Left ventricle myocardium inferior (tissue), 1 donor: Measurements from ENCODE around the gene SLC22A23. TPM values are rescaled to one million over a fixed set of nuclear protein-coding genes. Genes with fewer than 3 reads are reported as not detected.

Experiments
- DNase-seq: peaks from one replicate; pipeline ENCODE4 v3.0.0-alpha.2; 2020
- H3K27ac ChIP-seq: fragments of 200-600 bp; replicated peaks from 2 replicates; pipeline ENCODE4 v1.8.0; 2021
- H3K27me3 ChIP-seq: fragments of 200-600 bp; 2 replicates; pipeline ENCODE4 v1.8.0; 2021; ENCODE audit warnings: low read depth
- H3K36me3 ChIP-seq: fragments of 200-600 bp; 2 replicates; pipeline ENCODE4 v1.8.0; 2021
- H3K4me1 ChIP-seq: fragments of 200-600 bp; 2 replicates; pipeline ENCODE4 v1.8.0; 2021
- H3K4me3 ChIP-seq: fragments of 200-600 bp; 2 replicates; pipeline ENCODE4 v1.8.0; 2021; ENCODE audit warnings: mild to moderate bottlenecking, moderate library complexity
- H3K9me3 ChIP-seq: fragments of 200-600 bp; replicated peaks from 2 replicates; pipeline ENCODE4 v1.8.0; 2021
- intact Hi-C: fragments of 100-400 bp; cut with micrococcal nuclease; formaldehyde crosslinking; loops from one replicate; pipeline ENCODE4 v1.11.0; 2022
- total RNA-seq: library from RNA; stranded (reverse); fragmentation: NEBNext Ultra II Directional; extraction: Animal tissue kit (Norgen Biotek cat#: 25700); gene quantifications from one replicate; pipeline ENCODE4 v1.2.1, GENCODE V29; 2021
- TF ChIP-seq, protein P1 (sequence below): fragments of 200-600 bp; IDR thresholded peaks from 2 replicates; pipeline ENCODE4 v1.8.0; 2021; ENCODE audit warnings: antibody characterized with exemption, mild to moderate bottlenecking, borderline replicate concordance
- donor health status: DM: no; HTN: yes; CAD: no; lungs with severe emphysema.

SLC22A23 gene
- total RNA-seq, 1 donor from 2014 or later = 7.0 TPM

DNA sequence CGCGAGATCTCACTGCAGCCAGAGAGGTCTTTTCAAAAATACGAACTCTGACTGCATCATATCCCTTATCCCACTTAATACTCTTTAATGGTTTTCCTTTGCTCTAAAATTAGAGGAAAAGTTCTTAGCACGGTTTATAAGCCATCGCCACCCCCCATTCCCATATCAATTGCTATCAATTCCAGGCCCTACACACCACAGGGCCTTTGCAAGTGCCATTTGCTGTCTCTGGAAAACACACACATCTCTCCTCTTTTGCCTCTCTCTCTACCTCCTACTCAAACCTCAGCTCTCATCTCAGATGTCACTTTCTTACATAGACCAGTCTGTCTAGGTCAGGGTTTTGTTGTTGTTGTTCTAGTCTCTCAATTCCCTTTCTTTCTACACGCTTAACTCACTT lies 9.8 kb downstream of the SLC22A23 start:
- Histone ChIP-seq H3K36me3 (no peaks in the 10 kb centered on the region), H3K4me1 (no peaks in the 10 kb centered on the region), H3K4me3 (no peak overlapping the region), H3K27ac (no peak overlapping the region), H3K27me3 (peaks cover 1% of the 10 kb centered on the region), H3K9me3 (no peaks in the 10 kb centered on the region)
- DNase-seq = no peak
- TF ChIP-seq, protein P1, sequence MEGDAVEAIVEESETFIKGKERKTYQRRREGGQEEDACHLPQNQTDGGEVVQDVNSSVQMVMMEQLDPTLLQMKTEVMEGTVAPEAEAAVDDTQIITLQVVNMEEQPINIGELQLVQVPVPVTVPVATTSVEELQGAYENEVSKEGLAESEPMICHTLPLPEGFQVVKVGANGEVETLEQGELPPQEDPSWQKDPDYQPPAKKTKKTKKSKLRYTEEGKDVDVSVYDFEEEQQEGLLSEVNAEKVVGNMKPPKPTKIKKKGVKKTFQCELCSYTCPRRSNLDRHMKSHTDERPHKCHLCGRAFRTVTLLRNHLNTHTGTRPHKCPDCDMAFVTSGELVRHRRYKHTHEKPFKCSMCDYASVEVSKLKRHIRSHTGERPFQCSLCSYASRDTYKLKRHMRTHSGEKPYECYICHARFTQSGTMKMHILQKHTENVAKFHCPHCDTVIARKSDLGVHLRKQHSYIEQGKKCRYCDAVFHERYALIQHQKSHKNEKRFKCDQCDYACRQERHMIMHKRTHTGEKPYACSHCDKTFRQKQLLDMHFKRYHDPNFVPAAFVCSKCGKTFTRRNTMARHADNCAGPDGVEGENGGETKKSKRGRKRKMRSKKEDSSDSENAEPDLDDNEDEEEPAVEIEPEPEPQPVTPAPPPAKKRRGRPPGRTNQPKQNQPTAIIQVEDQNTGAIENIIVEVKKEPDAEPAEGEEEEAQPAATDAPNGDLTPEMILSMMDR = no peak
- intact Hi-C loops = no loop called here

DNA sequence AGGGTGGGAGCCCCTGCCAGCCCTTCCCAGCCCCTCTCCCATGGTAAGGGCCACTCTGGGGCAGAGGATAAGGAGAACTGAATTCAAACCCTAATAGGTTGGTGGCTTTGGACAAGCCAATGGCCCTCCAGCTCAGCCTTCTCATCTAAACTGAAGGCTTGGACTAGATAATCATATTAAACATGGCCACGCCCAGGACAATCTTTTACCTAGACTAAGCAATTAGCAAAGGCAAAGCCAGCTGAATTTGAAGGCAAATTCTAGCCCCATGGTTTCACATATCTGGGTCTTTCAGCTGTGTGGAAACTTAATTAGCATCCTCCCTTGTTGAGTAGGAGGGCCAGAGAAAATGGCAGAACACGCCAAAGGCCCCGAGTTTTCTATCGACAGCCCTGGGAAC lies 10.7 kb downstream of the SLC22A23 start:
- H3K27ac ChIP-seq = no peak overlapping the region
- no peak for DNase-seq
- no peaks in the 10 kb centered on the region for H3K36me3 ChIP-seq
- no peak overlapping the region for H3K4me3 ChIP-seq
- H3K9me3 ChIP-seq = no peaks in the 10 kb centered on the region
- H3K27me3 ChIP-seq = no peaks in the 10 kb centered on the region
- TF ChIP-seq, protein P1 = no peak
- intact Hi-C loops = no loop called here
- H3K4me1 ChIP-seq = no peaks in the 10 kb centered on the region

DNA sequence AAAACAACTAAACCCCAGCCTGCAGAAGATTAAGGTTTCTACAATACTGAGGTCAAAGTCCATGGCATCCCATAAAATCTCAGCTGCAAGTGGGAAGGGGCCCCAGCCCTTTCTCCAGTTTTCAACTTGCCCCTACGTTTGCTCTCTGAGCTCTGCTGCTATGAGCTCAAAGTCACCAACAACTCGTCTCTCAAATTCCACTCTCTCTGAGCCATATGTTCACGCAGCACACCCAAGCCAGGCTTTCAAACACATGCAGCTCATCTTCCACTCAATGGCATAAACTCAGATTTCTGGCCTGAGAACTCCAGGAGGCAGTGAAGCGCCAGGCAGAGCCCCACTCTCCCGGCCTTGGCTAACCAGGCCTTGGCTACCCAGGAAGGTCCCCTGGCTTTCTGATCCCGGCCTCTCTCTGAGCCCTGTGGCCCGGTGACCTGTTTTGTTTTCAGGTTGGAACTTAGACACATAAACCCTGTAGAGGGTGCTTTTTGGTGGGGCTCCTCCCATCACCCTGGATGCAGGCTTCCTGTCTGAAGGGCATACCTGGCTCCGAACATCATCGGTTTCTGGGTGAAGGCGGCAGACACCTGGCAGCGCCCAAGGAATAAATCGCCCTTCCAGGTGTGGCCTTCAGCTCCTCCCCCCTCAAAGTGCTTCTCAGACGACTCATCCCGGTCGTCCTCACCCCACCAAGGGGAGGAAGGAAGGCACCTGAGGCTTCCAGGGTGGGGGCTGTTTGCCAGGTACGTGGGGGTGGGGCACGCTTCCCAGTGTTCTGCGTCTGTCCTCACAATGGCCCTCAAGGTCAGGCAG lies 12.4 kb downstream of the SLC22A23 start:
- intact Hi-C loops = no loop called here
- no peaks in the 10 kb centered on the region for H3K9me3 ChIP-seq
- H3K4me3 ChIP-seq = no peak overlapping the region
- H3K36me3 ChIP-seq = no peaks in the 10 kb centered on the region
- TF ChIP-seq, protein P1 = no peak
- H3K27me3 ChIP-seq = no peaks in the 10 kb centered on the region
- H3K4me1 ChIP-seq = peaks cover 3% of the 10 kb centered on the region
- H3K27ac ChIP-seq = no peak overlapping the region
- no peak for DNase-seq

DNA sequence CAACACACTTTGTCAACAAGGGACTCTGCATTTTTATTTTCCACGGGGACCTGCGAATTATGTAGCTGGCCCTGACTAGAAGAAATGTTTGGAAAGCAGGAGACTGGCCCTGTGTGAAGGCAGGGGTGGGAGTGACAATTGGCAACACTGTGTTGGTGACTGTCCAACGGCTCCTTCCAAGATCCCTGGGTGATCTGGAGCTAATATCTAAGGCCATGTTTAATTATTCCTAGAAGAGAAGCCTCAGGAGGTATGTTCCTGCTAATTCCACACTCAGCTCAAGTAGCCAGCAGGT lies 13.7 kb downstream of the SLC22A23 start:
- H3K4me1 ChIP-seq = peaks cover 7% of the 10 kb centered on the region
- TF ChIP-seq, protein P1 = no peak
- intact Hi-C loops = no loop called here
- H3K27ac ChIP-seq = no peak overlapping the region
- no peaks in the 10 kb centered on the region for H3K9me3 ChIP-seq
- DNase-seq = no peak
- H3K36me3 ChIP-seq = no peaks in the 10 kb centered on the region
- H3K27me3 ChIP-seq = no peaks in the 10 kb centered on the region
- no peak overlapping the region for H3K4me3 ChIP-seq

DNA sequence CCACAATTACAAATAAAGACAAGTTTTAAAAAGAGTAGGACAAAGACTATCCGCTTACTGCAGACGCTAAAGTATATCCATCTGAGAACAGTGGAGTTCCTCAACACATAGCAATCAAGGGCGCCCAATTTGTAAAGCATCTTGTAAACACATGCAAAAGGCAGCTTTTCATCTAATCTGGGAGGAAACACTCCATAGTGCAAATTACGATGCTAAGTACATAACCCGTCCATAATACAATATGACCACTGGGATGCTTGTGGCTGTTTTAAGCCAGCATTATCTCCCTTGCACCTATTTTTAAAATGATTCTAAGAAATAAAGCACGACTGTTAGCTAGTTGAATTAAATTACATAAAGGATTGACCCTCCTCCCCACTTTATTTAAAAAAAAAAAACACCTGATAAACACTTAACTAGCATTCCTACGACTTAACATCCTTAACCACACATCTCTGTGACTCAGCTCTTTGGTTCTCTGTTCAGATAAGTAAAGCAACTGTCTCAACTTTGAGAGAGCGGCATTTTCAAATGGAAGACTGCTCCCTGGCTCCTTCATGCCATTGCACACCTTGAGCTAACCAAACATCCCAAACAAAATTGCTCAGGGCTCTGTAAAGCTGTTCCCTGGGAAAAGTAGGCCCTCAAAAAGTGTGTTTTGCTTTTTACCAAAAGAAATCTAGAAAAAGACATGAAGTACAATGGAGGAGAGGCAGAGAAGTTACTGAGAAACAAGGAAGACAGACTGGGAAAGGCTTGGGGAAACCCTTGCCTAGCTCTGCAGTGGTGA lies 14.2 kb downstream of the SLC22A23 start:
- Histone ChIP-seq H3K4me1 (peaks cover 7% of the 10 kb centered on the region), H3K4me3 (no peak overlapping the region), H3K27me3 (no peaks in the 10 kb centered on the region), H3K27ac (no peak overlapping the region), H3K9me3 (no peaks in the 10 kb centered on the region), H3K36me3 (no peaks in the 10 kb centered on the region)
- TF ChIP-seq, protein P1 = no peak
- no peak for DNase-seq
- intact Hi-C loops = no loop called here
